HepG2 (cell line): ENCODE measurements around the gene SAMD10. TPM values are rescaled to one million over a fixed set of nuclear protein-coding genes. Genes with fewer than 3 reads are reported as not detected.

ENCODE experiments used
- ATAC-seq: fragments of 200-7000 bp; cut with Tn5 transposase; 3 replicates; pipeline ENCODE4 v1.9.1; 2020; ENCODE audit warnings: mild to moderate bottlenecking, moderate library complexity
- BruUV-seq: library from RNA; stranded (reverse); fragments of 400-500 nt; replicated peaks from 2 replicates; lab custom pipeline; 2021; lab: Mats Ljungman, UMichigan
- CTCF ChIA-PET: fragments of 300-600 bp; formaldehyde crosslinking; extraction: SDS; loops from one replicate; lab custom pipeline; 2021; ENCODE audit warnings: low total read pairs, inconsistent platforms, low intra/inter-chr PET ratio; lab: Yijun Ruan, JAX
- POLR2A ChIA-PET: fragments of 350-600 bp; sonication (Branson Sonifier 250); formaldehyde crosslinking; loops from one replicate; lab custom pipeline; 2020; ENCODE audit warnings: antibody characterized with exemption, inconsistent platforms; lab: Yijun Ruan, JAX
- DNase-seq: peaks from one replicate; pipeline ENCODE4 v3.0.0-alpha.2; 2015; ENCODE audit warnings: low spot score
- FAIRE-seq: peaks from 3 replicates; lab custom pipeline; 2011; peaks lifted over from hg19 to GRCh38; lab: Jason Lieb, UNC
- H2AFZ ChIP-seq: one replicate; pipeline ENCODE4 v1.6.1; 2011; ENCODE audit warnings: low read length, inconsistent platforms
- H3K27ac ChIP-seq: fragments of 300-600 bp; 3 replicates; pipeline ENCODE4 v1.8.0; 2011; ENCODE audit warnings: mixed run types, mild to moderate bottlenecking, mixed read lengths, low read length, inconsistent platforms; ENCODE audit not compliant: insufficient read depth; ENCODE audit errors: extremely low read length
- H3K27me3 ChIP-seq, 2 experiments: fragments of 200-600 bp in 1 of 2; 2 replicates in 1 of 2; 3 replicates in 1 of 2; pipeline versions ENCODE4 v1.6.0 to v1.8.0; 2011; ENCODE audit warnings: low read length in 2 of 2, mild to moderate bottlenecking in 2 of 2, moderate library complexity in 2 of 2, inconsistent platforms in 1 of 2; ENCODE audit not compliant: insufficient read depth in 2 of 2, control insufficient read depth in 1 of 2
- H3K36me3 ChIP-seq, 2 experiments: fragments of 200-600 bp in 1 of 2; replicated peaks in 1 of 2; 2 replicates in 1 of 2; 3 replicates in 1 of 2; pipeline versions ENCODE4 v1.5.1 to v1.8.0; 2011; ENCODE audit warnings: low read length in 2 of 2, inconsistent platforms in 1 of 2; ENCODE audit not compliant: insufficient read depth in 2 of 2, control insufficient read depth in 1 of 2
- H3K4me1 ChIP-seq: 2 replicates; pipeline ENCODE4 v1.5.1; 2012; ENCODE audit warnings: low read length, inconsistent platforms; ENCODE audit not compliant: insufficient read depth
- H3K4me2 ChIP-seq: 2 replicates; pipeline ENCODE4 v1.6.0; 2011; ENCODE audit warnings: low read depth, low read length, inconsistent platforms
- H3K4me3 ChIP-seq, 3 experiments: fragments of 200-600 bp in 1 of 3; sonication (generic), shearing (Covaris generic) in 1 of 3; replicated peaks in 1 of 3; 2 replicates each; pipeline ENCODE4 v1.5.1; 2011 to 2016; ENCODE audit warnings: low read length in 3 of 3, inconsistent platforms in 2 of 3, low read depth in 2 of 3, mild to moderate bottlenecking in 2 of 3, control low read depth in 1 of 3, mixed read lengths in 1 of 3; ENCODE audit not compliant: insufficient read depth in 1 of 3
- H3K79me2 ChIP-seq: one replicate; pipeline ENCODE4 v1.6.1; 2011; ENCODE audit warnings: low read length, inconsistent platforms; ENCODE audit not compliant: insufficient read depth
- H3K9ac ChIP-seq: 2 replicates; pipeline ENCODE4 v1.6.0; 2011; ENCODE audit warnings: mild to moderate bottlenecking, low read depth, low read length, inconsistent platforms; ENCODE audit not compliant: insufficient read depth
- H3K9me3 ChIP-seq: 2 replicates; pipeline ENCODE4 v1.5.1; 2012; ENCODE audit warnings: mild to moderate bottlenecking, low read length
- H4K20me1 ChIP-seq: 2 replicates; pipeline ENCODE4 v1.6.0; 2011; ENCODE audit warnings: inconsistent platforms, mild to moderate bottlenecking, low read length, moderate library complexity; ENCODE audit not compliant: insufficient read depth
- AKAP8 ChIP-seq: sonication (generic); formaldehyde crosslinking; IDR thresholded peaks from 2 replicates; pipeline ENCODE4 v1.5.1; 2020; ENCODE audit warnings: mild to moderate bottlenecking, missing genetic modification reagents
- CBFB ChIP-seq: sonication (generic); formaldehyde crosslinking; IDR thresholded peaks from 2 replicates; pipeline ENCODE4 v1.4.0; 2020; ENCODE audit warnings: missing genetic modification reagents
- DZIP1 ChIP-seq: sonication (generic); formaldehyde crosslinking; IDR thresholded peaks from 2 replicates; pipeline ENCODE4 v1.5.0; 2020; ENCODE audit warnings: mild to moderate bottlenecking, missing genetic modification reagents
- JUNB ChIP-seq: sonication (generic); formaldehyde crosslinking; IDR thresholded peaks from 2 replicates; pipeline ENCODE4 v1.8.0; 2022; ENCODE audit warnings: missing genetic modification reagents, mild to moderate bottlenecking, borderline replicate concordance
- KLF16 ChIP-seq, 2 experiments: sonication (generic) in 1 of 2; formaldehyde crosslinking in 1 of 2; IDR thresholded peaks; 2 replicates each; pipeline versions ENCODE4 v1.6.1 to v1.8.0; 2016 to 2023; ENCODE audit warnings: missing genetic modification reagents in 2 of 2, missing compliant biosample characterization in 1 of 2
- KMT2A ChIP-seq: sonication (generic); formaldehyde crosslinking; IDR thresholded peaks from 2 replicates; pipeline ENCODE4 v1.4.0; 2020; ENCODE audit warnings: missing genetic modification reagents
- NBN ChIP-seq: fragments of 450-650 bp; conservative IDR thresholded peaks from 2 replicates; pipeline ENCODE4 v1.6.1; 2017
- NFYC ChIP-seq: IDR thresholded peaks from 2 replicates; pipeline ENCODE4 v1.6.1; 2016; ENCODE audit warnings: missing genetic modification reagents, missing compliant biosample characterization
- SIN3A ChIP-seq: IDR thresholded peaks from 2 replicates; pipeline ENCODE4 v1.6.1; 2011; ENCODE audit warnings: low read depth, mild to moderate bottlenecking, control low read depth, low read length, borderline replicate concordance
- ZBTB20 ChIP-seq: sonication (generic); formaldehyde crosslinking; IDR thresholded peaks from 2 replicates; pipeline ENCODE4 v1.8.1; 2023; ENCODE audit warnings: missing genetic modification reagents, low read depth, mild to moderate bottlenecking, borderline replicate concordance
- ZMYM2 ChIP-seq: sonication (generic); formaldehyde crosslinking; IDR thresholded peaks from 2 replicates; pipeline ENCODE4 v1.8.0; 2022; ENCODE audit warnings: mild to moderate bottlenecking, missing genetic modification reagents
- ZNF382 ChIP-seq: sonication (generic); formaldehyde crosslinking; IDR thresholded peaks from 2 replicates; pipeline ENCODE4 v1.5.0; 2020; ENCODE audit warnings: missing genetic modification reagents, mild to moderate bottlenecking, borderline replicate concordance
- ZNF652 ChIP-seq: IDR thresholded peaks from 2 replicates; pipeline ENCODE4 v1.6.1; 2016; ENCODE audit warnings: low read depth, borderline replicate concordance
- ZNF746 ChIP-seq: sonication (generic); formaldehyde crosslinking; IDR thresholded peaks from 2 replicates; pipeline ENCODE4 v1.8.0; 2022; ENCODE audit warnings: mild to moderate bottlenecking, missing genetic modification reagents
- WGBS: methylation state at CpG from one replicate; pipeline ENCODE4 v1.1.6; 2017; ENCODE audit warnings: low lambda C conversion rate; 5-methylcytosine and 5-hydroxymethylcytosine counted together
- in situ Hi-C: cut with HindIII; loops from 2 replicates; pipeline ENCODE4 v1.10.0; 2017; ENCODE audit warnings: low pct_unique_long_range_greater_than_20kb; ENCODE audit not compliant: extremely low pct_ligation_motif_present
- intact Hi-C: fragments of 100-400 bp; cut with micrococcal nuclease; formaldehyde crosslinking; loops from one replicate; pipeline ENCODE4 v1.10.0; 2022; ENCODE audit not compliant: unreplicated experiment
- polyA plus RNA-seq, 8 experiments: library from polyadenylated mRNA; depleted of rRNA in 3 of 8; stranded (reverse) in 7 of 8; unstranded in 1 of 8; fragments of >200 nt; fragmentation: Illumina TruSeq in 4 of 8; extraction: Trizol in 4 of 8; gene quantifications; 2 replicates each; pipeline versions ENCODE4 v1.2.1 to v1.2.3, GENCODE V29; 2011 to 2016; ENCODE audit warnings: low read depth in 4 of 8, missing spikeins in 1 of 8, mixed read lengths in 1 of 8; ENCODE audit not compliant: insufficient read depth in 1 of 8
- total RNA-seq, 5 experiments: library from RNA; depleted of rRNA; stranded (reverse); fragments of >200 nt; fragmentation: Illumina TruSeq; extraction: Trizol; gene quantifications; 2 replicates each; pipeline ENCODE4 v1.2.3, GENCODE V29; 2016; ENCODE audit warnings: low read depth in 1 of 5
- TF ChIP-seq, protein P1 (sequence below): sonication (generic); formaldehyde crosslinking; IDR thresholded peaks from 2 replicates; pipeline ENCODE4 v1.5.1; 2020; ENCODE audit warnings: missing genetic modification reagents, mild to moderate bottlenecking, borderline replicate concordance
- TF ChIP-seq, protein P2 (sequence below): sonication (generic); formaldehyde crosslinking; IDR thresholded peaks from 2 replicates; pipeline ENCODE4 v1.5.0; 2020; ENCODE audit warnings: missing genetic modification reagents, mild to moderate bottlenecking, borderline replicate concordance

The SAMD10 gene
- total and polyA plus RNA-seq, 2 of the 13 experiments (the other 11 are each of a cell fraction or from before 2014, with no cell fraction given), result 6.1 to 11.0 TPM

GRCh38 chr20:63953764-63954429, 25.5 kb downstream of the SAMD10 start (continued):
- TF ChIP-seq JUNB, result no peak
- no peak for TF ChIP-seq NBN
- no peak for TF ChIP-seq ZBTB20 (CRISPR knock-in tag)
- TF ChIP-seq AKAP8 (CRISPR knock-in tag), result peak; percentile 42; the same call in 1 of the 2 replicates
- 0 out of 2 replicates have a peak, but pooled peaks have one; percentile 9 for TF ChIP-seq KMT2A
- TF ChIP-seq SIN3A, result no peak
- no peak for TF ChIP-seq CBFB (CRISPR knock-in tag)
- no peak for TF ChIP-seq ZNF746 (CRISPR knock-in tag)
- TF ChIP-seq, protein P1, sequence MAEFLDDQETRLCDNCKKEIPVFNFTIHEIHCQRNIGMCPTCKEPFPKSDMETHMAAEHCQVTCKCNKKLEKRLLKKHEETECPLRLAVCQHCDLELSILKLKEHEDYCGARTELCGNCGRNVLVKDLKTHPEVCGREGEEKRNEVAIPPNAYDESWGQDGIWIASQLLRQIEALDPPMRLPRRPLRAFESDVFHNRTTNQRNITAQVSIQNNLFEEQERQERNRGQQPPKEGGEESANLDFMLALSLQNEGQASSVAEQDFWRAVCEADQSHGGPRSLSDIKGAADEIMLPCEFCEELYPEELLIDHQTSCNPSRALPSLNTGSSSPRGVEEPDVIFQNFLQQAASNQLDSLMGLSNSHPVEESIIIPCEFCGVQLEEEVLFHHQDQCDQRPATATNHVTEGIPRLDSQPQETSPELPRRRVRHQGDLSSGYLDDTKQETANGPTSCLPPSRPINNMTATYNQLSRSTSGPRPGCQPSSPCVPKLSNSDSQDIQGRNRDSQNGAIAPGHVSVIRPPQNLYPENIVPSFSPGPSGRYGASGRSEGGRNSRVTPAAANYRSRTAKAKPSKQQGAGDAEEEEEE, result peak; percentile 59; the same call in 1 of the 2 replicates
- TF ChIP-seq ZNF652 (CRISPR knock-in tag), result no peak

DNA sequence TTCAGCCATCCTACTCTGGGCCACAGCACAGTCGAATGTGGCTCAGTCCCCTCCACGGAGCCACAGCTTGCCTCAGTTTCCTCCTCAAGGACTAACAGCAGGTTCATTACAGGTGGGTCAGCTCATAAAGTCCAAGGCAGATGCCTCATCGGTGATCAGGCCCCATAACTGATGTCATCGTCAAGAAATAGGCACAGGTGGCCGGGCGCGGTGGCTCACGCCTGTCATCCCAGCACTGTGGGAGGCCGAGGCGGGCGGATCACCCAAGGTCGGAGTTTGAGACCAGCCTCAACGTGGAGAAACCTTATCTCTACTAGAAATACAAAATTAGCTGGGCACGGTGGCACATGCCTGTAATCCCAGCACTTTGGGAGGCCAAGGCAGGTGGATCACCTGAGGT, 26.7 kb downstream of the SAMD10 start:
- DNase-seq (no peak), ATAC-seq (no peak), FAIRE-seq (no peak)
- POLR2A ChIA-PET, result no interaction called here
- Histone ChIP-seq H3K79me2 (peaks cover 76% of the 10 kb centered on the region), H3K9me3 (no peaks in the 10 kb centered on the region), H3K36me3 (peaks cover 12 to 15% of the 10 kb centered on the region in 2 experiments; a peak in 3 of 5 replicates), H3K27me3 (no peaks in the 10 kb centered on the region), H3K9ac (no peak overlapping the region), H3K4me3 (no peak overlapping the region), H3K4me2 (peak overlapping the region; percentile 10; the same call in 1 of the 2 replicates), H3K27ac (no peak overlapping the region), H4K20me1 (peaks cover 70% of the 10 kb centered on the region), H3K4me1 (peaks cover 75% of the 10 kb centered on the region), H2AFZ (no peak overlapping the region)
- CTCF ChIA-PET, result no interaction called here
- TSS peak; percentile 7 for BruUV-seq
- intact Hi-C loops (no loop called here), in situ Hi-C loops (no loop called here)
- WGBS, result 92% methylated on average over 14 of the region's 14 CpGs
- TF ChIP-seq DZIP1 (CRISPR knock-in tag) (0 out of 2 replicates have a peak, but pooled peaks have one; percentile 44), KLF16 (CRISPR knock-in tag; IDR thresholded peaks at IDR 0.05) (no peak), ZMYM2 (CRISPR knock-in tag) (no peak), ZNF746 (CRISPR knock-in tag) (no peak), NFYC (CRISPR knock-in tag) (no peak), ZNF382 (CRISPR knock-in tag) (no peak)
- TF ChIP-seq, protein P2, sequence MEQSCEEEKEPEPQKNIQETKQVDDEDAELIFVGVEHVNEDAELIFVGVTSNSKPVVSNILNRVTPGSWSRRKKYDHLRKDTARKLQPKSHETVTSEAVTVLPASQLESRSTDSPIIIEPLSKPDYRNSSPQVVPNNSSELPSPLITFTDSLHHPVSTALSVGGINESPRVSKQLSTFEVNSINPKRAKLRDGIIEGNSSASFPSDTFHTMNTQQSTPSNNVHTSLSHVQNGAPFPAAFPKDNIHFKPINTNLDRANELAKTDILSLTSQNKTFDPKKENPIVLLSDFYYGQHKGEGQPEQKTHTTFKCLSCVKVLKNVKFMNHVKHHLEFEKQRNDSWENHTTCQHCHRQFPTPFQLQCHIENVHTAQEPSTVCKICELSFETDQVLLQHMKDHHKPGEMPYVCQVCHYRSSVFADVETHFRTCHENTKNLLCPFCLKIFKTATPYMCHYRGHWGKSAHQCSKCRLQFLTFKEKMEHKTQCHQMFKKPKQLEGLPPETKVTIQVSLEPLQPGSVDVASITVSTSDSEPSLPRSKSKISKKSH, result 0 out of 2 replicates have a peak, but pooled peaks have one; percentile 14
